GM18511 (cell line): ENCODE measurements around the gene IGFBP1.

Experiments
- ATAC-seq: cut with Tn5 transposase; IDR thresholded peaks from one replicate; pipeline ENCODE4 v1.9.1; 2021; ENCODE audit warnings: mild to moderate bottlenecking, moderate library complexity; ENCODE audit not compliant: unreplicated experiment

IGFBP1 gene

GRCh38 chr7:45880433-45880860, 7.8 kb upstream of the IGFBP1 start:
- ATAC-seq: no peak

- ATAC-seq: no peak
Observed at GRCh38 chr7:45881280-45881758, 7.0 kb upstream of the IGFBP1 start.

GRCh38 chr7:45881759-45882464, 6.4 kb upstream of the IGFBP1 start:
- ATAC-seq: no peak

- ATAC-seq: no peak
Observed at GRCh38 chr7:45882465-45882810, 5.8 kb upstream of the IGFBP1 start.

GRCh38 chr7:45884136-45884535, 4.2 kb upstream of the IGFBP1 start:
- no peak for ATAC-seq

GRCh38 chr7:45885264-45885882, 2.9 kb upstream of the IGFBP1 start:
- ATAC-seq: no peak

GRCh38 chr7:45886931-45887667, 1.2 kb upstream of the IGFBP1 start:
- no peak for ATAC-seq

GRCh38 chr7:45888993-45889366, 692 bp downstream of the IGFBP1 start:
- no peak for ATAC-seq

GRCh38 chr7:45889367-45890067, 1.2 kb downstream of the IGFBP1 start:
- ATAC-seq: no peak

GRCh38 chr7:45890125-45890901, 2.0 kb downstream of the IGFBP1 start:
- ATAC-seq: no peak

- ATAC-seq: no peak
Observed at GRCh38 chr7:45890902-45891461, 2.7 kb downstream of the IGFBP1 start.

- no peak for ATAC-seq
Observed at GRCh38 chr7:45891462-45892402, 3.4 kb downstream of the IGFBP1 start.

- ATAC-seq: no peak
Observed at GRCh38 chr7:45892407-45893035, 4.2 kb downstream of the IGFBP1 start.

- ATAC-seq: no peak
Observed at GRCh38 chr7:45893374-45893995, 5.2 kb downstream of the IGFBP1 start.

GRCh38 chr7:45893996-45894664, 5.8 kb downstream of the IGFBP1 start:
- no peak for ATAC-seq

GRCh38 chr7:45894665-45895062, 6.4 kb downstream of the IGFBP1 start:
- ATAC-seq: no peak

GRCh38 chr7:45897042-45897690, 8.9 kb downstream of the IGFBP1 start:
- no peak for ATAC-seq
